Measurements from ENCODE around the gene DNAH9.

DNAH9 gene

GRCh38 chr17:11598274-11599221, at the start of gene DNAH9:
TSS of gene DNAH9 (plus strand) at chr17:11598470. CDS start at chr17:11598499, 29 bp downstream.
- DNase-seq (ENCODE audit: low read depth in 3 of 3, low spot score in 1 of 3) = peak in 1 of 3 donors; percentile 1

- no peak for DNase-seq (ENCODE audit: low read depth in 3 of 3, low spot score in 1 of 3)
These were observed 47.8 kb upstream of the DNAH9 start for GRCh38 chr17:11550431-11550830.

GRCh38 chr17:11551442-11551841, 46.8 kb upstream of the DNAH9 start:
- no peak for DNase-seq (ENCODE audit: low read depth in 3 of 3, low spot score in 1 of 3)

- no peak for DNase-seq (ENCODE audit: low read depth in 3 of 3, low spot score in 1 of 3)
These were observed 45.1 kb upstream of the DNAH9 start for GRCh38 chr17:11553135-11553534.

GRCh38 chr17:11554042-11554441, 44.2 kb upstream of the DNAH9 start:
- DNase-seq (ENCODE audit: low read depth in 3 of 3, low spot score in 1 of 3) = no peak

GRCh38 chr17:11554542-11554941, 43.7 kb upstream of the DNAH9 start:
- DNase-seq (ENCODE audit: low read depth in 3 of 3, low spot score in 1 of 3) = no peak

- no peak for DNase-seq (ENCODE audit: low read depth in 3 of 3, low spot score in 1 of 3)
These were observed 42.7 kb upstream of the DNAH9 start for GRCh38 chr17:11555530-11555929.

GRCh38 chr17:11557727-11558452, 40.4 kb upstream of the DNAH9 start:
- no peak for DNase-seq (ENCODE audit: low read depth in 3 of 3, low spot score in 1 of 3)

GRCh38 chr17:11558681-11559234, 39.5 kb upstream of the DNAH9 start:
- DNase-seq (ENCODE audit: low read depth in 3 of 3, low spot score in 1 of 3) = no peak

GRCh38 chr17:11559601-11560000, 38.7 kb upstream of the DNAH9 start:
- DNase-seq (ENCODE audit: low read depth in 3 of 3, low spot score in 1 of 3) = no peak

GRCh38 chr17:11561281-11561680, 37.0 kb upstream of the DNAH9 start:
- no peak for DNase-seq (ENCODE audit: low read depth in 3 of 3, low spot score in 1 of 3)

- no peak for DNase-seq (ENCODE audit: low read depth in 3 of 3, low spot score in 1 of 3)
These were observed 36.6 kb upstream of the DNAH9 start for GRCh38 chr17:11561702-11562101.

GRCh38 chr17:11564589-11565380, 33.5 kb upstream of the DNAH9 start:
- DNase-seq (ENCODE audit: low read depth in 3 of 3, low spot score in 1 of 3) = no peak

- no peak for DNase-seq (ENCODE audit: low read depth in 3 of 3, low spot score in 1 of 3)
These were observed 32.7 kb upstream of the DNAH9 start for GRCh38 chr17:11565591-11565990.

GRCh38 chr17:11578998-11579397, 19.3 kb upstream of the DNAH9 start:
- no peak for DNase-seq (ENCODE audit: low read depth in 3 of 3, low spot score in 1 of 3)

- DNase-seq (ENCODE audit: low read depth in 3 of 3, low spot score in 1 of 3) = no peak
These were observed 17.6 kb upstream of the DNAH9 start for GRCh38 chr17:11580677-11581076.

- DNase-seq (ENCODE audit: low read depth in 3 of 3, low spot score in 1 of 3) = no peak
These were observed 16.1 kb upstream of the DNAH9 start for GRCh38 chr17:11582217-11582616.

GRCh38 chr17:11583306-11583992, 14.8 kb upstream of the DNAH9 start:
- no peak for DNase-seq (ENCODE audit: low read depth in 3 of 3, low spot score in 1 of 3)

GRCh38 chr17:11589716-11590115, 8.6 kb upstream of the DNAH9 start:
- DNase-seq (ENCODE audit: low read depth in 3 of 3, low spot score in 1 of 3) = no peak

- DNase-seq (ENCODE audit: low read depth in 3 of 3, low spot score in 1 of 3) = no peak
These were observed 3.4 kb downstream of the DNAH9 start for GRCh38 chr17:11601661-11602060.
